HG03135 (cell line): ENCODE data around the gene GAB1.

Source experiments
- ATAC-seq: cut with Tn5 transposase; IDR thresholded peaks from one replicate; pipeline ENCODE4 v1.9.1; 2021; ENCODE audit warnings: mild to moderate bottlenecking, moderate library complexity; ENCODE audit not compliant: unreplicated experiment

GAB1 gene

DNA sequence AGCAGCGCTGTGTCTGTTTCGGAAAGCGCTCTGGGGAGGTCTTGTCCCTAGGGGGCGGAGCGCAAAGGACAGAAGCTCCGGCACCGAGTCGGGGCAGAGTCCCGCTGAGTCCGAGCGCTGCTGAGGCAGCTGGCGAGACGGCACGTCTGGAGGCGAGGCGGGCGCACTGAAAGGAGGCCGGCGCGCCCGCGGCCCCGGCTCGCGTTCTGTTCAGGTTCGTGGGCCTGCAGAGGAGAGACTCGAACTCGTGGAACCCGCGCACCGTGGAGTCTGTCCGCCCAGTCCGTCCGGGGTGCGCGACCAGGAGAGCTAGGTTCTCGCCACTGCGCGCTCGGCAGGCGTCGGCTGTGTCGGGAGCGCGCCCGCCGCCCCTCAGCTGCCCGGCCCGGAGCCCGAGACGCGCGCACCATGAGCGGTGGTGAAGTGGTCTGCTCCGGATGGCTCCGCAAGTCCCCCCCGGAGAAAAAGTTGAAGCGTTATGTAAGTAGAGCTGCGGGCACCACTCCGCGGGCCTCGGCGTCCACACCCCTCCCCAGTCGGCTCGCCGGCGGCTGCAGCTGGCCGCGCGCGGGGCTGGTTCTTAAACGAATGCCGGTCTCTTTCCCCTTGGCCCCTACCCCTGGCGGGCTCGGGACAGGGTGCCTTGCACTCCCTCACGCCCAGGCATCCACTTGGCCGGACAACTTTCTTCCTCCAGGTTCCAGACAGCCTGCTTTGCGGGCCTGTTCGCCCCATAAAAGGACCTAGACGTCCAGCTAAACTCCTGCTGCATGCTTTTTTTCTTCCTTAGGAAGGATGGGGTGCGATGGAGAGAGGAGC lies at the start of gene GAB1:
TSS of gene GAB1 (plus strand) at position 96 of the 819 bp plus-strand sequence. CDS start at position 409, 313 bp downstream.
- peak; percentile 77 for ATAC-seq

- no peak for ATAC-seq
These were observed 49.1 kb upstream of the GAB1 start for GRCh38 chr4:143287572-143287923.

GRCh38 chr4:143288171-143288570 lies 48.5 kb upstream of the GAB1 start:
- no peak for ATAC-seq

DNA sequence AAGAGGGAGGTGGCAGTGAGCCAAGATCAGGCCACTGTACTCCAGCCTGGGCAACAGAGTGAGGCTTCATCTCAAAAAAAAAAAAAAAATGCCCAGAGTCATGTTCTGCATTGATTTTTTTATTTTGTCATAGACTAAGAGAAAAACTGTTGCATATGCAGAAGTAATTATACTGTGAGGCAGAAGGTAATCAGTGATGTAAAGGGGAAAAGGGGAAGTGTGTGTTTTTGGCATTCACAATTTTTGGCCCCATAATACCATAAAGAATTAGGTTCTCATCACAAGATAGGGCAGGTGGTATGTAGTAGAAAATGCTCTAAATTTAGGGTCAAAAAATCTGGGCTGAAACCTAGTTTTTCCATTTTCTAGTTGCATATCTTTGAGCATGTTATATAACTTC lies 47.3 kb upstream of the GAB1 start:
- ATAC-seq: no peak

DNA sequence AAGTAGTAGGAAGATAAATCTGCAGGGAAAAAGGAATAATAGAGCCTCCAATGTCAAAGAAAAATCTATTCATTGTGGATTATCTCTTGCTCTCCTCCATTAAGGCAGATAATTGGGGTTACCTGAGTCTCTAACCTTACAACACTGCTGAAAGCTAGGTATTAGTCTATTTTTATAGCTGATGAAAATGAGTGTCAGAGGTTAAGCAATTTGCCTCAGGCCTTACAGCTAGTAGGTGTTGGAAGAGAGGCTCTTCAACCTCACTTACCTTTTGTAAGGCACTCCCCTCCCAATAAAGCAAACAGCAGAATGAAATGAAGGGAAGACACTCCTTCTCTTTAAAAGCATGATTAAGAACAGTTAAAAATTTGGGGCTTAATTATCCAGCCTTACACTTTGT lies 45.4 kb upstream of the GAB1 start:
- no peak for ATAC-seq

DNA sequence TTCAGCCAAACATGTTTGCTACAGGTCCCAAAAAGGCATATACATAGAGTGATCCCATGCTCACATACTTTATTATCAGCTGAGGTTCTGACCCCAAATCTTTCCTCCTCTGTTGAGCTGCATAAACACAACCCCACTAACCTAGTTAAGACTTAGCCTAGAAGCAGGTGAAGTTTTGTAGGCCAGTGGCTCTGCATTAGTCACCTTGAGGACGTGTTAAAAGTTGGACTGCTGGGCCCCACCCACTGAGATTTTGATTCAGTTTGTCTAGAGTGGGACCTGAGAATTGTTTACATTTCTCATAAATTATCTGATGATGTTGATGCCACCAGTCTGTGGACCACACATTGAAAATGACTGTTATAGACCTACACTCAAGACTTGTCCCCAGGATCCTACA lies 43.8 kb upstream of the GAB1 start:
- no peak for ATAC-seq

DNA sequence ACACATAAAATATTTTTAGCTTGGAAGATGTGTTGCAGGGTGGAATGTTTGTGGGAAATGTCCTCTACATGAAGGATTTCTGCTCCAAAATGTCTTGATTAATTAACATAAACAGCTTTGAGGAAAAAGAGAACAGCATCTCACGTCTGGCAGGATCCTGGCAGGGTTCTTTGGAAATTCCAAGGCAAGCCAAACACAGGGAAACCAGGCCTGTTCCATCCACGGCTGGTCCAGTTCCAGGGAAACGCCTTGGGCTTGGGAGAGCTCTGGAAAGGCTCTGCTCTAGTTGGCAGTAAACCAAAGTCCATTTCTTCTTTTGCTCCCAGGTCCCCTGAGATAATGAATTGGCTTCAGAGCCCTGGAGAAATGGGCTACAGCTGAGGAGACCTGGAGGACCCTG lies 42.4 kb upstream of the GAB1 start:
- ATAC-seq: no peak

DNA sequence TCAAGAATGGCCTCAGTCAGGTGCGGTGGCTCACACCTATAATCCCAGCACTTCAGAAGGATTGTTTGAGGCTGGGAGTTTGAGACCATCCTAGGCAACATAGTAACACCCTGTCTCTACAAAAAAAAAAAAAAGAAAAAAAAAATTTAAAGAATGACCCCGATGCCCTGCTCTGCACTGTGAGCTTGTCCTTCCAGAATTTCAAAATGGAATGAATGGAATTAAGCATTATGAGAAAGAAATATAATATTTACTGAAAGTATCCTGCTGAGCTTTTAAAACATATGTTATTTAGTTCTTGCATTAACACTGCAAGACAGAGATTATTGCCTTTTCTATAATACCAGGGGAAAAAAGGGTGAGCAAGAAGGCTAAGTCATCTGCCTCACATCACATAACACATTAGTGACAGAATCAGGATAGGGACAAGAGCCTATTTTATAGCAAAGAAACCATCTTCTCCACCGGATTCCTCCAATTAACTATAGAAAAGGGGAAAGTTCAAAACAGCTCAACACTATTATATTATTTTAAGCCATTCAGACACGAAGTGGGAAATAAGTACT lies 41.9 kb upstream of the GAB1 start:
- ATAC-seq: no peak

DNA sequence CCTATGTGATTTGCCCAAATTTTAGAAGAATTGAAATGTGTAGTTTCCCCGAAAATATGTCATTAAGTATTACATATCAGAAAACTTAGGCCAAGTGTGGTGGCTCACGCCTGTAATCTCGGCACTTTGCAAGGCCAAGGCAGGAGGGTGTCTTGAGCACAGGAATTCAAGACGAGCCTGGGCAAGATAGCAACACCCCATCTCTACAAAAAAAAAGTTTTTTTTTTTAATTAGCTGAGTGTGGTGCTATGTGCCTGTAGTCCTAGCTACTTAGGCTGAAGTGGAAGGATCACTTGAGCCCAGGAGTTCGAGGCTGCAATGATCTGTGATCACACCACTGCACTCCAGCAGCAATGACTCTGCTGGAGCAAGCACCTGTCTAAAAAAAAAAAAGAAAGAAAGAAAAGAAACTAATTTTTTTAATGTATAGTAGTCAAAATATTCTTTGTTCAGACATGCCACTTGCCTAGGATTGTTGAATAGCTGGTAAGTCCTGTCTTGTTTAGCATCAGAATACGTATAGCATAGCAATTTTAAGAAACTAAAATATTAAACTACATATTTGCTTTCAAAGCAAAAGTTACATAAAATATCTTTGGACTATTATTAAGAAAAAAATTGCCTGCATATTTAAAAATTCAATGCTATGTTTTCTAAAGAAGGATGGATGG lies 40.1 kb upstream of the GAB1 start:
- no peak for ATAC-seq

GRCh38 chr4:143300860-143301259 lies 35.8 kb upstream of the GAB1 start:
- no peak for ATAC-seq

- no peak for ATAC-seq
These were observed 34.1 kb upstream of the GAB1 start for GRCh38 chr4:143302536-143302935.

- ATAC-seq: no peak
These were observed 29.9 kb upstream of the GAB1 start for GRCh38 chr4:143306788-143307187.

DNA sequence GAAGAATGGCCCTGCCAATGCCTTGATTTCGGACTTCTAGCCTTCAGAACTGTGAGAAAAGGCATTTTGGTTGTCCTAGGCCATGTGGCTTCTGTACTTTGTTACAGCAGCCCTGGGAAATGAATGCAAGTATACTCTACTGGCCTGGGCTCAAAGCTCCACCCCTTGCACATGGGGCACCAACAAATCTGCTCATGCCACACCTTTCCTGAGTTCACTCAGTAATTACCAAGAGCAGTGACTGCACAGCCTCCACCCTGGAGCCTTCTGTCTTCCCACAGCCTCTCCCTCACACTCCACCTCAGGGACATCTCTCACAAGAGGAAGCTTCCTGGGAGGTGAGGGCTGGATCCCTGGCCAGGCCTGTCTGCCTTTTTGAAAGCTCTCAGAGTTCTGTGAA lies 29.1 kb upstream of the GAB1 start:
- ATAC-seq: no peak

GRCh38 chr4:143308377-143308776 lies 28.3 kb upstream of the GAB1 start:
- ATAC-seq: no peak

- ATAC-seq: no peak
These were observed 24.8 kb upstream of the GAB1 start for GRCh38 chr4:143311924-143312323.

DNA sequence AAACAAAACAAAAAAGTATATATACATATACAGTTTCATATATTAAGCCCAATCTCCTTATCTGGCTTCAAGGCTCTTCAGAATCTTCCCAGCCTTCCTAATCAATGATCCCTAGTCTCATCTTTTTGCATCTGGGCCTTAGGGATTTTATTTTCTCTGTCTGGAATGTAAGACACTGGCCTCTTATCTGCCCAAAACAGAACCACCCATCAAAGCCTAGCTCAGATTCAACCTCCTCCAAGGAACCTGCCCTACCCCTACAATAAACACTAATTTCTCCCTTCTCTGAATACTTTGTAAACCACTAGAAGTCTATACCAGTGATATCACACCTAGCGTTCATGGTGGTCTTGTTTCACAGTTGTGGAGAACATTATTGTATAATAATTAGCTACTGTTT lies 23.2 kb upstream of the GAB1 start:
- ATAC-seq: no peak

- no peak for ATAC-seq
These were observed 22.7 kb upstream of the GAB1 start for GRCh38 chr4:143313996-143314395.

DNA sequence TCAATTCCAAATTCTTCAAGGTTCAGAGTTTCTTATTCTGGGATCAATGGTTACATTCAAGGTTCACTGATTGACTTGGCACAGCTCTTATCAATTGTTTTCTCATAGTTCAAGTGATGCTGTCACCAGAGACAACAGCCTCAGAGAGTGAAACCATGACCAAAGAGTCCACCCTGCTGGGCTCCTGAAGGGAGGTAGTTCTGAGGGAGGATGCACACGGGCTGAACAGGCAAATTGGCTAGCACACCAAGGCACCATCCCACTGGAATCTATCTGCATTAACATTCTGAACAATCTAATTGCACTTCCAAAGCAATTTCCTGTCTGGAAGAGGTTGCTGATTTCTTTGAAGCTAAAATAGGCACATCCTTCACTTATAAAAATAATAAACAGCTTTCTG lies 16.6 kb upstream of the GAB1 start:
- no peak for ATAC-seq

- no peak for ATAC-seq
These were observed 9.9 kb upstream of the GAB1 start for GRCh38 chr4:143326735-143327134.

- ATAC-seq: no peak
These were observed 6.7 kb upstream of the GAB1 start for GRCh38 chr4:143329985-143330384.

- ATAC-seq: peak; percentile 53
These were observed 496 bp upstream of the GAB1 start for GRCh38 chr4:143335979-143336780.
